Left forelimb (tissue), 1 donor: ENCODE data around the gene CELF3.
"Not testable (repeated sequence)": the region's sequence is repeated elsewhere in the genome, so short reads cannot be mapped to it uniquely, and the experiment has no call there.

Experiments
- DNase-seq: peaks from one replicate; pipeline ENCODE4 v3.0.0-alpha.2; 2018; ENCODE audit warnings: low spot score

The CELF3 gene

DNA sequence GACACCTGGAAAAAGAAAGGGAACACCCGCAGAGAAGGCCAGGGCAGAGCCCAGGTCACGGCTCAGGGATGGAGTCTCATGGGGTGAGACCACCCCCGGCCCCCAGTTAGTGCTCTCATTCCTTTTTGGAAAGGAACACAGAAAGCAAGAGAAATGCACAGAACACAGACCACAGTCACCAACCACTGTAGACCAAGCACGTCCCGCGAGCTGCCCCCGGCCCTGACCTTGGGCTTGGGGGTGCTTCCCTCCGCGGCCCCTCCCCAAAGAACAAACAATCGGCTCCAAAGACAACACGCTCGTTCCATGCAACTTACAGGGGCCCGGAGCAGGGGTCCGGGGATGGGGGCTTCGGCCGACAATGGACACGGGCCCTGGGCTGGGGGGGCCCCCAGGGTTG, 12.8 kb downstream of the CELF3 start:
- no peak for DNase-seq

DNA sequence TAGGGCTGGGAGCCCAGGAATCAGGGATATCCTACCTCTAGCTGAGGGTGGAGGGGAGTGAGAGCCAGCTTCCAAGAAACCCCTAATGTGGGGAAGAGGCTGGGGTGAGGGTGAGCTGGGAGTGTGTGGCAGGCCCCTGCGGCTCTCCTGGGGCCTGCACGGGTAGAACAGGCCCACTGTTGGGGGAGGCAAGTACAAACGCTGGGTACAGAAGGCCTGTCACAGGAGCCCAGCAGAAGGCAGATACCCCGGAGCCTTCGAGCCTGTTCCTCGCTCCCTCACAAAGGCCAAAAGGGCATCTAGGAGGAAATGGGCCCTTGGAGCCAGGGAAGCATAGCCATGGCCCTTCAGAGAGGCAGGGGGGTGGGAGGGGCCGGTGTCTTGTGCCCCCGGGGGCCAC, 13.7 kb downstream of the CELF3 start:
- no peak for DNase-seq

GRCh38 chr1:151701515-151701914, 15.1 kb downstream of the CELF3 start:
- DNase-seq = no peak

- no peak for DNase-seq
These were observed 23.4 kb downstream of the CELF3 start for GRCh38 chr1:151693057-151693651.

DNA sequence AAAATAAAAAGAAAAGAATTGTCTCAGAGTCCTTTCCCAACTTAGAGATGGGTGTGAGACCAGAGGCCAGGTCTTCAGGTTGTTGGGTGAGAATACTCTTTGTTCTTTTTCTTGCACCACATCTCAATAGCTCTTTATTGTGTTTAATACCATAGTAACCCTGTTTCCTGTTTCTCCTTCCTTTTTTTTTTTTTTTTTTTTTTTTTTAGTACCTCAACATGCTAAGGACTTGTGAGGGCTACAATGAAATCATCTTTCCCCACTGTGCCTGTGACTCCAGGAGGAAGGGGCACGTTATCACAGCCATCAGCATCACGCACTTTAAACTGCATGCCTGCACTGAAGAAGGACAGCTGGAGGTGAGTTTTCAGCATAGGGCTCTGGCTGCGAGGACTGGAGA, 24.4 kb downstream of the CELF3 start:
- no peak for DNase-seq

- no peak for DNase-seq
These were observed 27.1 kb downstream of the CELF3 start for GRCh38 chr1:151689494-151689893.

GRCh38 chr1:151686561-151686960, 30.0 kb downstream of the CELF3 start:
- no peak for DNase-seq

DNA sequence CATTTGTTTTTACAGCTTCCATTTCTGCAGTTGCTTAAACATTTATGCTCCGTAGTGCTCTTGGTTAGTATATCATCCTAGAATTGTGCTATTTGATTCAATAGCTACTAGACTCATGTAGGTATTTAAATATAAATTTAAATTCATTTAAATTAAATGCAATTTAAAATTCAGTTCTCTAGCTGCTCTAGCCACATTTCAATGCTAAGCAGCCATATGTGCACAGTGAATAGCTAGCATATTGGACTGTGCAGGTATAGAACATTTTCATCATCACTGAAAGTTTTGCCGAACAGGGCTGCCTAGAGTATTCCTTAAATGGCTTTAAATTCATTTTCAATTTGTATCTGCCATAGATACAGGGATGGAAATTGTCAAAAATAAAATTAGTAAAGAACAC, 32.5 kb downstream of the CELF3 start:
- DNase-seq = no peak

- not testable (repeated sequence) for DNase-seq
These were observed 33.7 kb downstream of the CELF3 start for GRCh38 chr1:151682901-151683300.

GRCh38 chr1:151681923-151682322, 34.7 kb downstream of the CELF3 start:
- DNase-seq = no peak

GRCh38 chr1:151680826-151681225, 35.8 kb downstream of the CELF3 start:
- no peak for DNase-seq

DNA sequence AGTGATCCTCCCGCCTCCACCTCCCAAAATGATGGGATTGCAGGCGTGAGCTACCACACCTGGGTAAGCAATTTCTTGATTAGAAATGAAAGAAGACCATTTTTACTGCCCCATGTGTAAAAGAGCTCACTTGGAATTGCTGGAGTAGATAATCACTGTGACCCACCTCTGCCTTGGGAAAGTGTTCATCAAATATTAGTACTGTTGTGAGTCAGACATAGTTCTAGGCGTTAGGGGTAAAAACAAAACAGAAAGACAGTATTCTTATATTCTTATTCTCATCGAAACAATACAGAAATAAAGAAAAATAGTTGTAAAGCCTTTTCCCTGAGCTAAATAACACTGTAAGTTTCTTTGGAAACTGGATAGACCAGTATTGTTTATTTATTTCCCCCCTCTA, 36.2 kb downstream of the CELF3 start:
- DNase-seq = no peak

DNA sequence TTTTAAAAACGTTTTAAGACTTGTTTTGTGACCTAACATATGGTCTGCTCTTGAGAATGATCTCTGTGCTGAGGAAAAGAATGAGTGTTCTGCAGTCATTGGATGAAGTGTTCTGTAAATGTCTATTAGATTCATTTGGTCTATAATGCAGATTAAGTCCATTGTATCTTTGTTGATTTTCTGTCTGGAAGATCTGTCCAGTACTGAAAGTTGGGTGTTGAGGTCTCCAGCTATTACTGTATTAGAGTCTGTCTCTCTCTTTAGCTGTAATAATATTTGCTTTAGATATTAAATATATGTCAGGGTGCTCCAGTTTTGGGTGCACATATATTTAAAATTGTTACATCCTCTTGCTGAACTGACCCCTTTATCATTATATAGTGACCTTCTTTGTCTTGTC, 43.2 kb downstream of the CELF3 start:
- DNase-seq = no peak

DNA sequence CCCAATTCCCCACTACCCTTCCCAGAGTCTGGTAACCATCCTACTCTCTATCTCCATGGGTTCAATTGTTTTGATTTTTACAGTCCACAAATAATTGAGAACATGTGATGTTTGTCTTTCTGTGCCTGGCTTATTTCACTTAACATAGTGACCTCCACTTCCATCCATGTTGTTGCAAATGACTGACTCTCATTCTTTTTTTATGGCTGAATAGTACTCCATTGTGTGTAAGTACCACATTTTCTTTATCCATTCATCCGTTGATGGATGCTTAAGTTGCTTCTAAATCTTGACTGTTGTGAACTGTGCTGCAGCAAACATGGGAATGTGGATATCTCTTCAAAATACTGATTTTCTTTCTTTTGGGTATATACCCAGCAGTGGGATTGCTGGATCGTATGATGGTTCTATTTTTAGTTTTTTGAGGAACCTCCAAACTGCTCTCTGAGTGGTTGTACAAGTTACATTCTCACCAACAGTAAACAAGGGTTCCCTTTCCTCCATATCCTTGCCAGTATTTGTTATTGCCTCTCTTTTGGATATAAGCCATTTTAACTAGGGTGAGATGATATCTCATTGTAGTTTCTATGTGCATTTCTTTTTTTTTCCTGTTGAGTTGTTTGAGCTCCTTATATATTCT, 46.4 kb downstream of the CELF3 start:
- not testable (repeated sequence) for DNase-seq

- no peak for DNase-seq
These were observed 48.5 kb downstream of the CELF3 start for GRCh38 chr1:151668090-151668489.

DNA sequence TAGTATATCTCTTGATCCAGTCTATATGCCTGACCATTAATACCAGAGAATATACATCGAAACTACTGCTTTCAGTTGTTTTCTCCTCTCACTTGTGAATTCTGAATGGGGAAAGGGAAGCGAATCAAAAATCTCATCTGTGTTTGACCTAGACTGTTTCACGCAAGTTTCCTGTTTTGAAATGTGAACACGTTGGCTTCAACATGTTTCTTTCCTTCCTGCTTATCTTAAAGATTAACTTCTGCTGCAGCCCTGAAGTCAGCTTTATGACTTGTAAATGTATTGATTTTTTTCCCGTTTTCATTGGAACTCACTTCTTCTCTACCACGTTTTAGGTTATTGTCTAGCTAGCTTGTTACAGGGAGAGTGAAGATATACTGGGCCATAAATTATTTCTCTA, 54.9 kb downstream of the CELF3 start:
- no peak for DNase-seq

GRCh38 chr1:151655371-151655770, 61.2 kb downstream of the CELF3 start:
- no peak for DNase-seq

DNA sequence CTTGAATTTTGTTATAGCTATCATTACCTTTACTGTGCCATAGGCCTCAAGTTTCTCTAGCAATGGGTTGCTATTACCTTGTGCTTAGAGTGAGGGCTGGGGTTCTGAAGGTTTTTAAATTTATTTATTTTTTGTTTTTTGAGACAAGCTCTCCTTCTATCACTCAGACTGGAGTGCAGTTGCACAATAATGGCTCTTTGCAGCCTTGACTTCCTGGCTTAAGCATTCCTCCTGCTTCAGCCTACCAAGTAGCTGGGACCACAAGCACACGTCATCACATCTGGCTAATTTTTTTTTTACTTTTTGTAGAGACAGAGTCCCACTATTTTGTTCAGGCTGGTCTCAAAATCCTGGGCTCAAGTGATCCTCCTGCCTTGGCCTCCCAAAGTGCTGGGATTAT, 63.2 kb downstream of the CELF3 start:
- DNase-seq = no peak
